Measurements from ENCODE around the gene PDS5A.
A peak's percentile ranks its signal among the peaks of the same experiment; 100 is the strongest.
"Not testable (repeated sequence)": the region's sequence is repeated elsewhere in the genome, so short reads cannot be mapped to it uniquely, and the experiment has no call there.

PDS5A gene

GRCh38 chr4:39937683-39938268 is 39.9 kb downstream of the PDS5A start:
- Mint-ChIP-seq H3K4me1 (peaks cover 35 to 77% of the 10 kb centered on the region in 2 donors), H3K27ac (peak overlapping the region; percentile 56), H3K9me3 (no peaks in the 10 kb centered on the region), H3K27me3 (no peaks in the 10 kb centered on the region), H3K4me3 (no peak overlapping the region), H3K36me3 (peaks cover 18 to 29% of the 10 kb centered on the region in 2 donors)
- DNase-seq (no peak), ATAC-seq (replicated peaks) (no peak)

DNA sequence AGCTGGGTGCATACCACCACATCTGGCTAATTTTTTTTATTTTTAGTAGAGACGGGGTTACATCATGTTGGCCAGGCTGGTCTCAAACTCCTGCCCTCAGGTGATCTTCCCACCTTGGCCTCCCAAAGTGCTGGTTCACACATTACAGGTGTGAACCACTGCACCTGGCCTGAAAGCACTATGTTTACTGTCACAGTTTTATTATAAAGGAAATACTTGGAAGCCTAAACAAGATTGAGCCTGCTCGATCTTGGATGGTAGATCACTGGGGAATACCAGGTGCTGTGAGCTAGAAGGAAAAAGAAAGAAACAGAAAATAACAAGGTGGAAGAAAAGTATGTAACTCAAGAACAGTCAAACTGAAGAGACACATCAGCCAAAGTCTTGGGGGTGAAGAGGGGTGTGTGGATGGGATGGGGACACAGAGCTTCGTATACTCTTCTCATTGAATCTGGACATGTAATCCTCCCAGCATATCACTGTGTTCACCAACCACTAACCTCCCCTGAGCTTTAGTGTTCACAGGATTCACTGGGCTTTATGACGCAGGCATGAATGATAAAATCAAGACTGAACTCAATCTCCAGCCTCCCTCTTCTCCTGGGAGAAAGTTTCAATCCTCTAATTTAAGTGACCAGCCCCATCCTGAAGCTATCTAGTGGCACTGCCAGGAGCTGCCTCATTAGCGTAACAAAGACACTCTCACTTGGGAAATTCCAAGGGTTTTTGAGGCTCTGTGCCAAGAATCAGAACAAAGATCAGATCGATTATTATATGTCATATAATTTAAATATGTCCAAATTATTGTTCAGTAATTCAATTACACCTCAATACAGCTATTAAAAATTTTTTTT is 40.9 kb downstream of the PDS5A start:
- no peak for ATAC-seq (replicated peaks)

DNA sequence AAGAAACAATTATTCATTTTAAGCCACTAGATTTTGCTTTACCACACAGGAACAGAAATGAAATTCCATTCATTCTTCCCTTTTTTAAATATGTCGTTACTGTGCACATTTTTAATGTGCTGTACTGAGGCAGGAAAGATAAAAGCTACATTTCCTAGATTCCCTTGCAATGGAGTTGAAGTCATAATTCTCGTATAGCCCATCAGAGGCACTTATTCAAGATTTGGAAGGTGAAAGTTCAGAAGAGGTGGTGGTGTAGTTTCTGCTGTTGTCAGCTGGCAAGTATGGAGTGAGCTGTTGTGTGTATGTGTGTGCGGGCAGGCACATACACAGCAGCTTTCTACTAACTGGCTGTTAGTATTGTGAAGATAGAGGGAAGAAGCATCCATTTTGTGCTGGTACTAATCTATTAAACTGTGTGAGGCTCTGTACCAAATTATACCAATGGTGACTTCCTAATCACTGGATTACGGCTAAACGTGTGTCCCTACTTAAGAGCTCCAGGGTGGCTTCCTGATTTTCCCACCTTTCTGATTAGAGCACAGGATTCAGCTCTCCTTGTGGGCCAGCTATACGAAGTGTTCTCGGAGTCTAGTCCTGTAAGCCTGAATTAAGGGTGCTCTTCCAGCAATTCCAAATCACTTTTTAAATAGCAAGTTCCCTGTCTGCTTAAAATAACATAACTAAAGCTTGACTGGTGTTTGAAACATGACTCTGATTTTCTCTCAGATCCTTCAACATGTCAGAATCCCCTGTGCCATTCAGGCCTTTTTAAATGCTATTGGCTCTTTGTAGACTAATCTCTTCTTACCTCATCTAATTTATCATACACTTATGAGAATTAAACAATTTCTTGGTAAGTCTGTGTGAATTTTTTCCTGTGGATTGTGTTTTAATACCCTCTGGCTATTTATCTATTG is 43.8 kb downstream of the PDS5A start:
- Mint-ChIP-seq H3K4me1 (peaks cover 37 to 61% of the 10 kb centered on the region in 2 donors), H3K9me3 (no peaks in the 10 kb centered on the region), H3K4me3 (no peak overlapping the region), H3K27me3 (no peaks in the 10 kb centered on the region), H3K36me3 (peaks cover 17 to 34% of the 10 kb centered on the region in 2 donors), H3K27ac (peak overlapping the region; percentile 11)
- no peak for ATAC-seq (replicated peaks)
- no peak for DNase-seq

More for the DNA sequence above, 40.9 kb downstream of the PDS5A start:
- no peak overlapping the region for H3K4me3 Mint-ChIP-seq
- peaks cover 34 to 73% of the 10 kb centered on the region in 2 donors for H3K4me1 Mint-ChIP-seq
- peaks cover 19 to 31% of the 10 kb centered on the region in 2 donors for H3K36me3 Mint-ChIP-seq
- DNase-seq = no peak
- no peaks in the 10 kb centered on the region for H3K9me3 Mint-ChIP-seq
- no peaks in the 10 kb centered on the region for H3K27me3 Mint-ChIP-seq
- peak overlapping the region; percentile 81 for H3K27ac Mint-ChIP-seq

DNA sequence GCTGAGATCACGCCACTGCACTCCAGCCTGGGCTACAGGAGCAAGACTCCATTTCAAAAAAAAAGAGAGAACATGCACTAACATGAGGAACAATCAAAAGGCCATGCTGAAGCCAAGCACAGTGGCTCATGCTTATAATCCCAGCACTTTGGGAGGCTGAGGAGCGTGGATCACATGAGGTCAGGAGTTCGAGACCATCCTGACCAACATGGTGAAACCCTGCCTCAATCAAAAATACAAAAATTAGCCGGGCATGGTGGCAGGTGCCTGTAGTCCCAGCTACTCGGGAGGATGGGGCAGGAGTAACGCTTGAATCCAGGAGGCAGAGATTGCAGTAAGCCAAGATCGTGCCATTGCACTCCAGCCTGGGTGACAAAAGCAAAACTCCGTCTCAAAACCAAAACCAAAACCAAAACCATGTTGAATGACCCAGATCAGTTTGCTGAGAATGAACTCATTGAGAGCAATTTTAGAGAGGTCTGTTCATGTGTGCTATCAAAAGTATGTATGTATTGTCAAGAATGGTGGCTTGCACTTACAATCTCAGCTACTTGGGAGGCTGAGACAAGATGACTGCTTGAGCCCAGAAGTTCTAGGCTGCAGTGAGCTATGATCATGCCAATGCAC is 44.8 kb downstream of the PDS5A start:
- H3K4me1 Mint-ChIP-seq = peaks cover 34 to 56% of the 10 kb centered on the region in 2 donors
- ATAC-seq (replicated peaks) (peak in 1 of 2 donors; percentile 38), DNase-seq (no peak)
- H3K9me3 Mint-ChIP-seq = no peaks in the 10 kb centered on the region
- H3K27ac Mint-ChIP-seq = peak overlapping the region; percentile 9
- H3K4me3 Mint-ChIP-seq = no peak overlapping the region
- H3K27me3 Mint-ChIP-seq = no peaks in the 10 kb centered on the region
- peaks cover 16 to 35% of the 10 kb centered on the region in 2 donors for H3K36me3 Mint-ChIP-seq

GRCh38 chr4:39931441-39931901 is 46.2 kb downstream of the PDS5A start:
- Mint-ChIP-seq H3K4me3 (no peak overlapping the region), H3K27ac (peak overlapping the region; percentile 63), H3K36me3 (peaks cover 15 to 34% of the 10 kb centered on the region in 2 donors), H3K9me3 (no peaks in the 10 kb centered on the region), H3K27me3 (no peaks in the 10 kb centered on the region), H3K4me1 (peaks cover 27 to 46% of the 10 kb centered on the region in 2 donors)
- ATAC-seq (replicated peaks) (peak; percentile 21 to 71), DNase-seq (no peak)

- Mint-ChIP-seq H3K4me3 (no peak overlapping the region), H3K27ac (peak overlapping the region; percentile 14), H3K9me3 (no peaks in the 10 kb centered on the region), H3K36me3 (peaks cover 17 to 33% of the 10 kb centered on the region in 2 donors), H3K27me3 (no peaks in the 10 kb centered on the region), H3K4me1 (peaks cover 11 to 23% of the 10 kb centered on the region in 2 donors)
- DNase-seq = no peak
- no peak for ATAC-seq (replicated peaks)
Measured at GRCh38 chr4:39928538-39928937, 49.2 kb downstream of the PDS5A start.

DNA sequence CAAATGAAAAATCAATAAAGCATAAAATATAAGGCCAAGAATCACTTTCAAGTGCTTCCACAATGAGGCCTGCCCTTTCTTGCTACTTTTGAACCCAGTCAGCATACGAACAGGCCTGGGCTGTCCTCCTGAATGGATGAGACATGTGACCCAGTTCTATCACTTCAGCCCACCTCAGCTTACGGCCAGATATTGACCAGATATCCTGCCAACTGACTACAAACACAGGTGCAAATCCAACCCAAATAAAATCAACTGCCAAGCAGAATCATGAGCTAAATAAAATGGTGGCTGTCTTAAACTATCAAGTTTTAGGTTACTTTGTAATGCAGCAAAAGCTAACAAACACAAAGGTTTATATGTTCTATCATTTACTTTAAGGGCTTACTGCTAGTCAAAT is 53.7 kb downstream of the PDS5A start:
- Mint-ChIP-seq H3K4me1 (peaks cover 0 to 8% of the 10 kb centered on the region in 2 donors), H3K27me3 (no peaks in the 10 kb centered on the region), H3K36me3 (peaks cover 13 to 25% of the 10 kb centered on the region in 2 donors), H3K9me3 (no peaks in the 10 kb centered on the region), H3K27ac (no peak overlapping the region), H3K4me3 (no peak overlapping the region)
- ATAC-seq (replicated peaks) (no peak), DNase-seq (no peak)

DNA sequence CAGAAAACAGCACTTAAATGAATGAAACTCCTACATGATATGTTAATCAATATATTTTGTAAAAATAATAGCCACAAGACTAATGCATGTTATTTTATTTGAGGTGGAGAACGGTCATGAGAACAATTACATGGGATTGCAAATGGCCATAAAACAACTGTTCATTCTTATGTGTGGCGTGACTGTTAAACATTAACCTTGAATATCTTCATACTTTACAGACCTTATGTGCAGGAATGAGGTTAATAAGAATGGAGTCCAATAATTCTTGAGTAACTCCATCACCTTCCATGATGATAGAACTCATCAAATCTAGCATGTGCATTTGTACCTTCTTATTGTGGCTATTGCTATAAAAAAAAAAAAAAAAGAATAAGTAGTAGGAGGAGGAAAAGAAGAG is 55.3 kb downstream of the PDS5A start:
- peaks cover 10 to 21% of the 10 kb centered on the region in 2 donors for H3K36me3 Mint-ChIP-seq
- H3K27me3 Mint-ChIP-seq = no peaks in the 10 kb centered on the region
- H3K9me3 Mint-ChIP-seq = no peaks in the 10 kb centered on the region
- H3K4me1 Mint-ChIP-seq = peaks cover 0 to 8% of the 10 kb centered on the region in 2 donors
- no peak for ATAC-seq (replicated peaks)
- no peak overlapping the region for H3K4me3 Mint-ChIP-seq
- H3K27ac Mint-ChIP-seq = no peak overlapping the region
- DNase-seq = no peak

DNA sequence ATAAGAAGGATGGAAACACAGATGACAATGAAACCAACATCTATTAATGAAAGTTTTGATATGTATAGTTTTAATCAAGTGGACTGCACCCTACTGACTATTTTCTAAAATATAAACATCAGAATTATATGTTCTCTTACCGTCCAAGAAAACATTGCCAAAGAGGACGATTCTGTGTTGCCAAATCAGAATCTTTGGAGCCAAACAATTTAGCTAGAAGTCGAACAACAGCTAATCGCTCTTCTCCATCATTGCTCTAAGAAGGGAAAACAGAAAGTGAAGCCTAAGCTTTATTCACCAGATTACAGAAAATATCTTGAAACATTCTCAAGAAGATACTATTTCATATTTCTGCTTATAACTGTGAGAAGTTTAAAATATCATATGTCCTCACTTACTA is 64.2 kb downstream of the PDS5A start:
- no peak for DNase-seq
- Mint-ChIP-seq H3K9me3 (no peaks in the 10 kb centered on the region), H3K36me3 (peaks cover 7 to 18% of the 10 kb centered on the region in 2 donors), H3K27ac (no peak overlapping the region), H3K4me3 (no peak overlapping the region), H3K4me1 (no peaks in the 10 kb centered on the region), H3K27me3 (no peaks in the 10 kb centered on the region)
- no peak for ATAC-seq (replicated peaks)

GRCh38 chr4:39910064-39910463 is 67.6 kb downstream of the PDS5A start:
- H3K9me3 Mint-ChIP-seq = no peaks in the 10 kb centered on the region
- DNase-seq (no peak), ATAC-seq (replicated peaks) (no peak)
- H3K4me1 Mint-ChIP-seq = peaks cover 2 to 8% of the 10 kb centered on the region in 2 donors
- H3K27ac Mint-ChIP-seq = no peak overlapping the region
- H3K4me3 Mint-ChIP-seq = no peak overlapping the region
- no peaks in the 10 kb centered on the region for H3K27me3 Mint-ChIP-seq
- peaks cover 18 to 31% of the 10 kb centered on the region in 2 donors for H3K36me3 Mint-ChIP-seq

DNA sequence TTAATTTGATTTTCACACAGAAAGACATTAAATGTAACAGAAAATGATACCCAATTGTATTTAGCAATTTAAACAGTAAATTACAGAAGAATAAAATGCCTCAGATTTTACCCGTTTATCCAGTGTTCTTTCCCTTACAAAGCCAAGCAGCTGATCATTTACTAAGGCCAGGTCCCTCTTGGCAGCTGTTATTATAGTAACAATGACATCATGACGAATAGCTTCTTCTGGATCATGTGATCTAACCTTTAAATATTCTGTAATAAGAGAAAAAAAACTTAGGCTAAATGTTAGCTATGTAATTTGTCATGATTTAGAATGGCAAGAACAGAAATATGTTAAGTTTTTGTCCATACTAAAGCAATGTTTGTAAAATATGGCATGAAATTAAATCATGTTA is 69.4 kb downstream of the PDS5A start:
- ATAC-seq (replicated peaks) (no peak), DNase-seq (no peak)
- no peaks in the 10 kb centered on the region for H3K9me3 Mint-ChIP-seq
- H3K4me3 Mint-ChIP-seq = no peak overlapping the region
- H3K27ac Mint-ChIP-seq = no peak overlapping the region
- peaks cover 18 to 31% of the 10 kb centered on the region in 2 donors for H3K36me3 Mint-ChIP-seq
- H3K4me1 Mint-ChIP-seq = peaks cover 2 to 8% of the 10 kb centered on the region in 2 donors
- H3K27me3 Mint-ChIP-seq = no peaks in the 10 kb centered on the region

GRCh38 chr4:39905656-39906055 is 72.1 kb downstream of the PDS5A start:
- no peak for ATAC-seq (replicated peaks)
- H3K9me3 Mint-ChIP-seq = no peaks in the 10 kb centered on the region
- no peak overlapping the region for H3K4me3 Mint-ChIP-seq
- peaks cover 2 to 8% of the 10 kb centered on the region in 2 donors for H3K4me1 Mint-ChIP-seq
- peaks cover 16 to 37% of the 10 kb centered on the region in 2 donors for H3K36me3 Mint-ChIP-seq
- no peak for DNase-seq
- no peaks in the 10 kb centered on the region for H3K27me3 Mint-ChIP-seq
- no peak overlapping the region for H3K27ac Mint-ChIP-seq

DNA sequence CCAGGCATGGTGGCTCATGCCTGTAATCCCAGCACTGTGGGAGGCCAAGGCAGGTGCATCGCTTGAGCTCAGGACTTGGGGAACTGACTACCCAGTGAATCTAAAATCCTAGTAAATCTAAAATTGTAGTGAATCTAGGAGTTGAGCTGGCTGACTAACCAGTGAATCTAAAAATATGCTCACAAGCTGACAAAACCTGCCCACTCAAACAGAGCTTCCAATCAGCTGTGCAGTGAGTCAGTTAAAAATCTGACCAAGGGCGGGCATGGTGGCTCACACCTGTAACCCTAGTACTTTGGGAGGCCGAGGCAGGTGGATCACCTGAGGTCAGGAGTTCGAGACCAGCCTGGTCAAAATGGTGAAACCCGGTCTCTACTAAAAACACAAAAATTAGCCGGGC is 72.7 kb downstream of the PDS5A start:
- H3K27ac Mint-ChIP-seq; ATAC-seq (replicated peaks); H3K27me3 Mint-ChIP-seq; H3K4me3 Mint-ChIP-seq; H3K9me3 Mint-ChIP-seq; DNase-seq; H3K4me1 Mint-ChIP-seq: not testable (repeated sequence)
- peaks cover 16 to 34% of the 10 kb centered on the region in 2 donors for H3K36me3 Mint-ChIP-seq

GRCh38 chr4:39900966-39901365 is 76.7 kb downstream of the PDS5A start:
- H3K27me3 Mint-ChIP-seq = no peaks in the 10 kb centered on the region
- DNase-seq (no peak), ATAC-seq (replicated peaks) (no peak)
- H3K4me1 Mint-ChIP-seq = peaks cover 0 to 2% of the 10 kb centered on the region in 2 donors
- no peak overlapping the region for H3K4me3 Mint-ChIP-seq
- peaks cover 18 to 44% of the 10 kb centered on the region in 2 donors for H3K36me3 Mint-ChIP-seq
- H3K9me3 Mint-ChIP-seq = no peaks in the 10 kb centered on the region
- no peak overlapping the region for H3K27ac Mint-ChIP-seq
